GM19397 (cell line): Measurements from ENCODE around the gene CAPN1.
"Not testable (repeated sequence)": the region's sequence is repeated elsewhere in the genome, so short reads cannot be mapped to it uniquely, and the experiment has no call there.

Source experiments
- ATAC-seq: cut with Tn5 transposase; IDR thresholded peaks from one replicate; pipeline ENCODE4 v1.9.1; 2021; ENCODE audit warnings: mild to moderate bottlenecking, moderate library complexity; ENCODE audit not compliant: unreplicated experiment

The CAPN1 gene

GRCh38 chr11:65216830-65217229 is 35.1 kb downstream of the CAPN1 start:
- ATAC-seq: no peak

- ATAC-seq: no peak
Observed at GRCh38 chr11:65217441-65218423, 36.0 kb downstream of the CAPN1 start.

GRCh38 chr11:65218446-65218845 is 36.7 kb downstream of the CAPN1 start:
- no peak for ATAC-seq

GRCh38 chr11:65219930-65220213 is 38.1 kb downstream of the CAPN1 start:
- no peak for ATAC-seq

GRCh38 chr11:65221026-65221425 is 39.3 kb downstream of the CAPN1 start:
- no peak for ATAC-seq

- ATAC-seq: no peak
Observed at GRCh38 chr11:65223011-65223410, 41.3 kb downstream of the CAPN1 start.

- no peak for ATAC-seq
Observed at GRCh38 chr11:65224930-65225278, 43.2 kb downstream of the CAPN1 start.

GRCh38 chr11:65225279-65226102 is 43.8 kb downstream of the CAPN1 start:
- ATAC-seq: no peak

- ATAC-seq: no peak
Observed at GRCh38 chr11:65226103-65226442, 44.3 kb downstream of the CAPN1 start.

GRCh38 chr11:65227879-65228278 is 46.2 kb downstream of the CAPN1 start:
- no peak for ATAC-seq

GRCh38 chr11:65236194-65237059 is 54.7 kb downstream of the CAPN1 start:
- no peak for ATAC-seq

- not testable (repeated sequence) for ATAC-seq
Observed at GRCh38 chr11:65238302-65238701, 56.6 kb downstream of the CAPN1 start.

- no peak for ATAC-seq
Observed at GRCh38 chr11:65241134-65241533, 59.4 kb downstream of the CAPN1 start.

- no peak for ATAC-seq
Observed at GRCh38 chr11:65241692-65242091, 60.0 kb downstream of the CAPN1 start.

GRCh38 chr11:65242389-65242788 is 60.7 kb downstream of the CAPN1 start:
- ATAC-seq: no peak

- no peak for ATAC-seq
Observed at GRCh38 chr11:65243797-65244196, 62.1 kb downstream of the CAPN1 start.

GRCh38 chr11:65245046-65245445 is 63.3 kb downstream of the CAPN1 start:
- not testable (repeated sequence) for ATAC-seq

GRCh38 chr11:65246506-65246905 is 64.8 kb downstream of the CAPN1 start:
- no peak for ATAC-seq

- ATAC-seq: not testable (repeated sequence)
Observed at GRCh38 chr11:65248184-65248710, 66.5 kb downstream of the CAPN1 start.

- ATAC-seq: no peak
Observed at GRCh38 chr11:65251476-65251875, 69.7 kb downstream of the CAPN1 start.

- no peak for ATAC-seq
Observed at GRCh38 chr11:65254724-65255123, 73.0 kb downstream of the CAPN1 start.
